CD4-positive, alpha-beta T cell treated with Interleukin-10 for 1 hour (primary cell): Measurements from ENCODE around the gene CDH7.

Experiments
- DNase-seq: peaks from one replicate; pipeline ENCODE4 v3.0.0-alpha.2; 2020

Gene CDH7

GRCh38 chr18:65769652-65770051 is 18.8 kb downstream of the CDH7 start:
- no peak for DNase-seq

- no peak for DNase-seq
These were observed 35.7 kb downstream of the CDH7 start for GRCh38 chr18:65786474-65786873.

- no peak for DNase-seq
These were observed 37.6 kb downstream of the CDH7 start for GRCh38 chr18:65788373-65788772.

- DNase-seq: no peak
These were observed 39.8 kb downstream of the CDH7 start for GRCh38 chr18:65790604-65791003.

- no peak for DNase-seq
These were observed 40.9 kb downstream of the CDH7 start for GRCh38 chr18:65791719-65792118.

- no peak for DNase-seq
These were observed 41.8 kb downstream of the CDH7 start for GRCh38 chr18:65792456-65793074.

GRCh38 chr18:65808759-65809158 is 57.9 kb downstream of the CDH7 start:
- DNase-seq: no peak

- DNase-seq: no peak
These were observed 60.5 kb downstream of the CDH7 start for GRCh38 chr18:65811307-65811706.

- no peak for DNase-seq
These were observed 64.7 kb downstream of the CDH7 start for GRCh38 chr18:65815506-65815905.

- no peak for DNase-seq
These were observed 66.4 kb downstream of the CDH7 start for GRCh38 chr18:65817178-65817577.

- DNase-seq: no peak
These were observed 71.1 kb downstream of the CDH7 start for GRCh38 chr18:65821911-65822310.

- DNase-seq: no peak
These were observed 72.0 kb downstream of the CDH7 start for GRCh38 chr18:65822826-65823225.

- no peak for DNase-seq
These were observed 76.6 kb downstream of the CDH7 start for GRCh38 chr18:65827444-65827843.

- DNase-seq: no peak
These were observed 85.1 kb downstream of the CDH7 start for GRCh38 chr18:65835881-65836280.

- DNase-seq: no peak
These were observed 95.3 kb downstream of the CDH7 start for GRCh38 chr18:65846107-65846506.

- no peak for DNase-seq
These were observed 101.5 kb downstream of the CDH7 start for GRCh38 chr18:65852273-65852672.

- DNase-seq: no peak
These were observed 108.3 kb downstream of the CDH7 start for GRCh38 chr18:65859075-65859474.

- no peak for DNase-seq
These were observed 118.7 kb downstream of the CDH7 start for GRCh38 chr18:65869527-65869926.

GRCh38 chr18:65876310-65876709 is 125.5 kb downstream of the CDH7 start:
- DNase-seq: no peak

- no peak for DNase-seq
These were observed 146.5 kb downstream of the CDH7 start for GRCh38 chr18:65897292-65897691.

- no peak for DNase-seq
These were observed 150.7 kb downstream of the CDH7 start for GRCh38 chr18:65901522-65901921.

- DNase-seq: no peak
These were observed 155.8 kb downstream of the CDH7 start for GRCh38 chr18:65906621-65907034.

- no peak for DNase-seq
These were observed 156.5 kb downstream of the CDH7 start for GRCh38 chr18:65907281-65907680.

GRCh38 chr18:65919018-65919417 is 168.2 kb downstream of the CDH7 start:
- DNase-seq: no peak

GRCh38 chr18:65919663-65920062 is 168.9 kb downstream of the CDH7 start:
- no peak for DNase-seq

- no peak for DNase-seq
These were observed 171.3 kb downstream of the CDH7 start for GRCh38 chr18:65922103-65922502.
